Spleen (tissue), 11 donors: ENCODE data around the gene CD83. TPM values are rescaled to one million over a fixed set of nuclear protein-coding genes. Genes with fewer than 3 reads are reported as not detected.
"Not testable (repeated sequence)": the region's sequence is repeated elsewhere in the genome, so short reads cannot be mapped to it uniquely, and the experiment has no call there.

Experiments
- DNase-seq: peaks from one replicate; pipeline ENCODE4 v3.0.0-alpha.2; 2020
- H3K27ac ChIP-seq, 8 donors: fragments of 200-600 bp; sonication (generic) in 7 of 8; 1 replicate in 4 of 8; 2 replicates in 4 of 8; pipeline versions ENCODE4 v1.5.0 to v1.8.0; 2016 to 2021; ENCODE audit warnings: inconsistent platforms in 4 of 8, mild to moderate bottlenecking in 4 of 8, moderate library complexity in 1 of 8
- H3K27me3 ChIP-seq, 7 donors: fragments of 200-600 bp; sonication (generic) in 6 of 7; replicated peaks in 1 of 7; 1 replicate in 4 of 7; 2 replicates in 3 of 7; pipeline versions ENCODE4 v1.5.0 to v1.8.0; 2016 to 2021; ENCODE audit warnings: inconsistent platforms in 3 of 7, mild to moderate bottlenecking in 1 of 7
- H3K36me3 ChIP-seq, 6 donors: fragments of 200-600 bp; sonication (generic) in 5 of 6; 1 replicate in 4 of 6; 2 replicates in 2 of 6; pipeline versions ENCODE4 v1.5.0 to v1.8.0; 2016 to 2021; ENCODE audit warnings: inconsistent platforms in 2 of 6
- H3K4me1 ChIP-seq, 6 donors: fragments of 200-600 bp; sonication (generic) in 5 of 6; 1 replicate in 3 of 6; 2 replicates in 3 of 6; pipeline versions ENCODE4 v1.5.0 to v1.8.0; 2016 to 2021; ENCODE audit warnings: inconsistent platforms in 3 of 6
- H3K4me3 ChIP-seq, 8 donors: fragments of 200-600 bp; sonication (generic) in 7 of 8; 1 replicate in 4 of 8; 2 replicates in 4 of 8; pipeline versions ENCODE4 v1.5.0 to v1.8.0; 2016 to 2021; ENCODE audit warnings: inconsistent platforms in 4 of 8, mild to moderate bottlenecking in 4 of 8, moderate library complexity in 2 of 8
- H3K9me3 ChIP-seq, 8 donors: fragments of 200-600 bp; sonication (generic) in 7 of 8; 1 replicate in 4 of 8; 2 replicates in 4 of 8; pipeline versions ENCODE4 v1.5.0 to v1.8.0; 2016 to 2021; ENCODE audit warnings: inconsistent platforms in 4 of 8
- POLR2A ChIP-seq, 3 donors: fragments of 450-650 bp; IDR thresholded peaks; one replicate each; pipeline ENCODE4 v1.5.1; 2017; ENCODE audit warnings: antibody characterized with exemption in 3 of 3, mild to moderate bottlenecking in 1 of 3
- POLR2AphosphoS5 ChIP-seq, 3 donors: sonication (generic); formaldehyde crosslinking; IDR thresholded peaks; one replicate each; pipeline ENCODE4 v1.5.1; 2017; ENCODE audit warnings: antibody characterized with exemption in 3 of 3
- WGBS, 5 donors: extraction: QIAGEN DNeasy Blood & Tissue Kit in 3 of 5; methylation state at CpG; one replicate each; pipeline versions ENCODE4 v1.1.5 to v1.1.7; 2013 to 2018; 5-methylcytosine and 5-hydroxymethylcytosine counted together
- intact Hi-C: fragments of 100-400 bp; cut with DNase I; formaldehyde crosslinking; loops from one replicate; pipeline ENCODE4 v1.15.0; 2023; ENCODE audit warnings: low total_unique reads
- polyA plus RNA-seq, 3 donors: library from polyadenylated mRNA; stranded (reverse); fragments of 200-250 nt; gene quantifications; one replicate each; pipeline ENCODE4 v1.2.1, GENCODE V29; 2013
- total RNA-seq, 7 donors: library from RNA; depleted of rRNA in 3 of 7; stranded (reverse); fragments of >200 nt in 3 of 7; fragmentation: NEBNext Ultra II Directional in 4 of 7; extraction: Animal tissue kit (Norgen Biotek cat#: 25700) in 4 of 7; gene quantifications; one replicate each; pipeline versions ENCODE4 v1.1.0 to v1.2.1, GENCODE V29; 2016 to 2021
- TF ChIP-seq, protein P1 (sequence below), 11 experiments: fragments of 200-600 bp in 7 of 11; fragments of 450-650 bp in 4 of 11; sonication (generic) in 4 of 11; IDR thresholded peaks in 8 of 11; conservative IDR thresholded peaks in 3 of 11; 1 replicate in 7 of 11; 2 replicates in 4 of 11; pipeline versions ENCODE4 v1.4.0 to v1.8.0; 2016 to 2021; ENCODE audit warnings: antibody characterized with exemption in 11 of 11, inconsistent platforms in 4 of 11, mild to moderate bottlenecking in 1 of 11
- donor health status: healthy with polysubstance abuse.
- donor health status: DM: no; HTN: no; CAD: no; lungs with moderate emphysema.
- donor health status: DM: no; HTN: no; CAD: no.
- donor health status: Bipolar disorder and iron deficiency.
- donor health status: healthy.
- donor health status: DM: no; HTN: no; CAD: no.
- donor health status: DM: yes; HTN: yes; CAD: no.

The CD83 gene
- total and polyA plus RNA-seq, 10 donors = 11.7 to 51.5 (median 22.6) TPM

DNA sequence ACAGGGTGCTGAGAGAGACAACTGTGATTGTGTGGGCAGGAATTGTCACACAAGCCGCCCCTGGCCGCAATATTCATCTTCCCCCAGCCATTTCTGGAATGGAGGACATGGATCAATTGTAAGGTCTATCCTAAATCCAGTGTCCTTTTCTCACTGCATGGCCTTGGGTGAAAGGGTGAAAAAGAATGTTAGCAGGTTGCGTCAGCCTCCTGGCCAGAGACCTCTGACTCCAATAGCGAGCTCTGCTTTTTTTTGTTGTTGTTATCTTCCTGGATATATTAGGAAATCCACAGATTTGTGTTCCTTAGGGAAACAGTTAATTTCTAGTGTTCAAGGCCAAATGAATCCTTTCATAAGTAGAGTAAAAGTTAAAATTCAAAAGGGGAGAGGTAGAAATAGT, 47.1 kb upstream of the CD83 start:
- Histone ChIP-seq H3K27ac (no peak overlapping the region), H3K36me3 (no peaks in the 10 kb centered on the region), H3K4me3 (no peak overlapping the region), H3K4me1 (peaks cover 6 to 34% (median 13%) of the 10 kb centered on the region in 6 donors), H3K9me3 (no peaks in the 10 kb centered on the region), H3K27me3 (no peaks in the 10 kb centered on the region)
- 76 to 94% (median 89%) methylated on average over 4 of the region's 4 CpGs for WGBS, 5 donors
- intact Hi-C loops = no loop called here
- TF ChIP-seq, protein P1, sequence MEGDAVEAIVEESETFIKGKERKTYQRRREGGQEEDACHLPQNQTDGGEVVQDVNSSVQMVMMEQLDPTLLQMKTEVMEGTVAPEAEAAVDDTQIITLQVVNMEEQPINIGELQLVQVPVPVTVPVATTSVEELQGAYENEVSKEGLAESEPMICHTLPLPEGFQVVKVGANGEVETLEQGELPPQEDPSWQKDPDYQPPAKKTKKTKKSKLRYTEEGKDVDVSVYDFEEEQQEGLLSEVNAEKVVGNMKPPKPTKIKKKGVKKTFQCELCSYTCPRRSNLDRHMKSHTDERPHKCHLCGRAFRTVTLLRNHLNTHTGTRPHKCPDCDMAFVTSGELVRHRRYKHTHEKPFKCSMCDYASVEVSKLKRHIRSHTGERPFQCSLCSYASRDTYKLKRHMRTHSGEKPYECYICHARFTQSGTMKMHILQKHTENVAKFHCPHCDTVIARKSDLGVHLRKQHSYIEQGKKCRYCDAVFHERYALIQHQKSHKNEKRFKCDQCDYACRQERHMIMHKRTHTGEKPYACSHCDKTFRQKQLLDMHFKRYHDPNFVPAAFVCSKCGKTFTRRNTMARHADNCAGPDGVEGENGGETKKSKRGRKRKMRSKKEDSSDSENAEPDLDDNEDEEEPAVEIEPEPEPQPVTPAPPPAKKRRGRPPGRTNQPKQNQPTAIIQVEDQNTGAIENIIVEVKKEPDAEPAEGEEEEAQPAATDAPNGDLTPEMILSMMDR (IDR thresholded peaks at IDR 0.05 in 8 of 11, conservative IDR thresholded peaks at IDR 0.05 in 3 of 11) = no peak
- TF ChIP-seq POLR2A (IDR thresholded peaks at IDR 0.05) (no peak), POLR2AphosphoS5 (IDR thresholded peaks at IDR 0.05) (no peak)
- no peak for DNase-seq

DNA sequence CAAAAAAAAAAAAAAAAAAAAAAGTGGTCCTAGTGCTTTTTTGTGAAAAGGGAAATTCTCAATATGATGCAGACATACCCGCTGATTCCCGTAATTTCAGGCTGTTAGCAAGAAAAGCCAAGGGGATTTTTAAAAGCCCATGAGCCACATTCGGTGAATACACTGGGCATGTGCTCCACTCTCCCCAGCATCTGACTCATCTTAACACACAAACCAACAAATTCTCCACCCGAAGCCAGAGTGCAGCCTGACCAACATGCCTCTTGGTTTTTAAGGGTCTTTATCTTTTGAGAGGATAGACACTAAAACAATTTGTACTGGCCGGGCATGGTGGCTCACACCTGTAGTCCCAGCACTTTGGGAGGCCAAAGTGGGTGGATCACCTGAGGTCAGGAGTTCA, 45.5 kb upstream of the CD83 start:
- Histone ChIP-seq H3K27me3 (no peaks in the 10 kb centered on the region), H3K9me3 (no peaks in the 10 kb centered on the region), H3K36me3 (no peaks in the 10 kb centered on the region), H3K4me1 (peaks cover 6 to 38% (median 16%) of the 10 kb centered on the region in 6 donors), H3K4me3 (no peak overlapping the region), H3K27ac (no peak overlapping the region)
- 53 to 85% (median 77%) methylated on average over 5 of the region's 5 CpGs for WGBS, 5 donors
- intact Hi-C loops = no loop called here
- TF ChIP-seq, protein P1 (IDR thresholded peaks at IDR 0.05 in 8 of 11, conservative IDR thresholded peaks at IDR 0.05 in 3 of 11) = no peak
- TF ChIP-seq POLR2A (IDR thresholded peaks at IDR 0.05) (no peak), POLR2AphosphoS5 (IDR thresholded peaks at IDR 0.05) (no peak)
- no peak for DNase-seq

DNA sequence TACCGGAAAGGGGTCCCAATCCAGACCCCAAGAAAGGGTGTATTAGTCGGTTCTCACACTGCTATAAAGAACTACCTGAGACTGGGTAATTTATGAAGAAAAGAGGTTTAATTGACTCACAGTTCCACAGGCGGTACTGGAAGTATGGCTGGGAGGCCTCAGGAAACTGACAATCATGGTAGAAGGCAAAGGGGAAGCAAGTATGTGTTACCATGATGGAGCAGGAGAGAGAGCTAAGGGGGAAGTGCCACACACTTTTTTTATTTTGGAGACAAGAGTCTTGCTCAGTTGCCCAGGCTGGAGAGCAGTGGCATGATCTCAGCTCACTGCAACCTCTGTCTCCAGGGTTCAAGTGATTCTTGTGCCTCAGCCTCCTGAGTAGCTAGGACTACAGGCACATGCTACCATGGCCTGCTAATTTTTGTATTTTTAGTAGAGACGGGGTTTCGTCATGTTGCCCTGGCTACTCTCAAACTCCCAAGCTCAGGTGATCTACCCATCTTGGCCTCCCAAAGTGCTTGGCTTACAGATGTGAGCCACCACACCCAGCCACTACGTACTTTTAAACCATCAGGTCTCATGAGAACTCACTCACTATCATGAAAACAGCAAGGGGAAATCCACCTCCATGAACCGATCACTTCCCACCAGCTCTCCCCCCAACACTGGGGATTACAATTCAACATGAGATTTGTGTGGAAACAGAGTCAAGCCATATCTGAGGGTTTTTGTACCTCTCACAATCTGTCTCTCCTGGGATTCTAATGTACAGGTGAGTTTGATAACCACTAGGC, 43.8 kb upstream of the CD83 start:
- DNase-seq, intact Hi-C loops, H3K27me3 ChIP-seq, H3K9me3 ChIP-seq, H3K4me3 ChIP-seq, H3K36me3 ChIP-seq: not testable (repeated sequence)
- WGBS, 5 donors = 84 to 90% (median 88%) methylated on average over 7 of the region's 7 CpGs
- peak overlapping the region in 3 of 8 donors; percentile 79 to 85 (median 83) for H3K27ac ChIP-seq
- H3K4me1 ChIP-seq = peaks cover 6 to 31% (median 15%) of the 10 kb centered on the region in 6 donors

DNA sequence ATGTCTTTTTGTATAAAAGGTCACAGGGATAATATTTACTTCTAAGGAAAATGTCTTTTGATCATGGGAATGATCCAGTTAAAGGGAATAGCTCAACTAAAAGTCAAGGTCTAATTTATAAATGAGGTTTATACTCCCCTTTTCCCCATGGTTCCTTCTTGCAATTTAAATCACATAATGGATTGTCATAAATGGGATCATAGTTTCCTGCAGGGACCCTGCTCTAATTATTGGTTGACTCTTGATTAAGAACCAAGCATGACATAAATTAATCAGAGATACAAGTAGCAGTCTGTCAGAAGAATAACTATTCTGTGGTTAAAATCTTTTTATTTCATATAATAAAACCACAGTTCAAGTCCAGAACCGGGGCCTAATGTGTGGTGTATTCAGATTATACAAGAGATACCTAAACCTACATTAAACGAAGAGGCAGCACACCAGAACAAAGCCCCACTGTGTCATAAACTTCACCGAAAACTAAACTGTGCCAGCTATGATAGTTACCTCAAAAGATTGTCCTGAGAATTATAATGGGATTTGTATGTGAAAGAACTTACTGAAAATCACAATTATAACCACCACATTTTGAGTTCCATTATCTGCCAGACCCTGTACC, 43.0 kb upstream of the CD83 start:
- H3K9me3 ChIP-seq = no peaks in the 10 kb centered on the region
- H3K4me3 ChIP-seq = peak overlapping the region in 7 of 8 donors; percentile 17 to 62 (median 20)
- peak overlapping the region; percentile 75 to 87 (median 80) for H3K27ac ChIP-seq
- intact Hi-C loops = no loop called here
- TF ChIP-seq POLR2AphosphoS5 (IDR thresholded peaks at IDR 0.05) (no peak), POLR2A (IDR thresholded peaks at IDR 0.05) (no peak)
- TF ChIP-seq, protein P1 (IDR thresholded peaks at IDR 0.05 in 8 of 11, conservative IDR thresholded peaks at IDR 0.05 in 3 of 11) = no peak
- no peaks in the 10 kb centered on the region for H3K36me3 ChIP-seq
- H3K4me1 ChIP-seq = peaks cover 6 to 31% (median 15%) of the 10 kb centered on the region in 6 donors
- DNase-seq = no peak
- H3K27me3 ChIP-seq = no peaks in the 10 kb centered on the region
- WGBS, 5 donors = 58 to 63% (median 62%) methylated on average over 3 of the region's 3 CpGs
